Muscle of back (tissue), 13 donors: Measurements from ENCODE around the gene SLC25A5. TPM values are rescaled to one million over a fixed set of nuclear protein-coding genes. Genes with fewer than 3 reads are reported as not detected.
"Not testable (repeated sequence)": the region's sequence is repeated elsewhere in the genome, so short reads cannot be mapped to it uniquely, and the experiment has no call there.

Experiments used
- DNase-seq, 3 donors: peaks; one replicate each; pipeline versions ENCODE4 v3.0.0 to v3.0.0-alpha.2; 2013
- long read RNA-seq, 9 donors: transcript quantifications; one replicate each; lab custom pipeline, GENCODE V29; 2026
- polyA plus RNA-seq, 10 donors: library from polyadenylated mRNA; unstranded; fragments of 120-200 nt; gene quantifications; one replicate each; pipeline ENCODE4 v1.2.1, GENCODE V29; 2013; ENCODE audit not compliant: insufficient read length in 10 of 10

SLC25A5 gene
- 100 to 1,000 TPM; 138 to 180 (median 165) TPM for polyA plus RNA-seq
- long read RNA-seq, donor 1, transcript SLC25A5-201 (4 exons, 1,274 nt): major isoform, 96 of 226 reads
- long read RNA-seq, donor 1, transcript SLC25A5-203 (2 exons, 433 nt): minor isoform, 56 of 226 reads
- long read RNA-seq, donor 1, partial matches to known transcripts: 74 of 226 reads
- long read RNA-seq, donor 1, other reads (novel, unspliced or antisense): 0 of 226 reads
- long read RNA-seq, donor 2, transcript SLC25A5-203 (2 exons, 433 nt): minor isoform, 37 of 142 reads
- long read RNA-seq, donor 2, transcript SLC25A5-201 (4 exons, 1,274 nt): major isoform, 66 of 142 reads
- long read RNA-seq, donor 2, partial matches to known transcripts: 39 of 142 reads
- long read RNA-seq, donor 2, other reads (novel, unspliced or antisense): 0 of 142 reads
- long read RNA-seq, donor 3: 0 reads
- long read RNA-seq, donor 4, transcript SLC25A5-201 (4 exons, 1,274 nt): major isoform, 62 of 140 reads
- long read RNA-seq, donor 4, transcript SLC25A5-203 (2 exons, 433 nt): minor isoform, 42 of 140 reads
- long read RNA-seq, donor 4, partial matches to known transcripts: 36 of 140 reads
- long read RNA-seq, donor 4, other reads (novel, unspliced or antisense): 0 of 140 reads
- long read RNA-seq, donor 5, transcript SLC25A5-203 (2 exons, 433 nt): minor isoform, 34 of 238 reads
- long read RNA-seq, donor 5, transcript SLC25A5-201 (4 exons, 1,274 nt): major isoform, 115 of 238 reads
- long read RNA-seq, donor 5, partial matches to known transcripts: 89 of 238 reads
- long read RNA-seq, donor 5, other reads (novel, unspliced or antisense): 0 of 238 reads
- long read RNA-seq, donor 6, transcript SLC25A5-201 (4 exons, 1,274 nt): major isoform, 108 of 212 reads
- long read RNA-seq, donor 6, transcript SLC25A5-203 (2 exons, 433 nt): minor isoform, 72 of 212 reads
- long read RNA-seq, donor 6, partial matches to known transcripts: 31 of 212 reads
- long read RNA-seq, donor 6, other reads (novel, unspliced or antisense): 0 of 212 reads
- long read RNA-seq, donor 7, transcript SLC25A5-203 (2 exons, 433 nt): minor isoform, 25 of 192 reads
- long read RNA-seq, donor 7, transcript SLC25A5-201 (4 exons, 1,274 nt): major isoform, 83 of 192 reads
- long read RNA-seq, donor 7, partial matches to known transcripts: 84 of 192 reads
- long read RNA-seq, donor 7, other reads (novel, unspliced or antisense): 0 of 192 reads
- long read RNA-seq, donor 8, transcript SLC25A5-201 (4 exons, 1,274 nt): major isoform, 64 of 174 reads
- long read RNA-seq, donor 8, transcript SLC25A5-203 (2 exons, 433 nt): minor isoform, 43 of 174 reads
- long read RNA-seq, donor 8, partial matches to known transcripts: 67 of 174 reads
- long read RNA-seq, donor 8, other reads (novel, unspliced or antisense): 0 of 174 reads
- long read RNA-seq, donor 9, transcript SLC25A5-201 (4 exons, 1,274 nt): major isoform, 14 of 18 reads
- long read RNA-seq, donor 9, partial matches to known transcripts: 0 of 18 reads
- long read RNA-seq, donor 9, other reads (novel, unspliced or antisense): 0 of 18 reads

DNA sequence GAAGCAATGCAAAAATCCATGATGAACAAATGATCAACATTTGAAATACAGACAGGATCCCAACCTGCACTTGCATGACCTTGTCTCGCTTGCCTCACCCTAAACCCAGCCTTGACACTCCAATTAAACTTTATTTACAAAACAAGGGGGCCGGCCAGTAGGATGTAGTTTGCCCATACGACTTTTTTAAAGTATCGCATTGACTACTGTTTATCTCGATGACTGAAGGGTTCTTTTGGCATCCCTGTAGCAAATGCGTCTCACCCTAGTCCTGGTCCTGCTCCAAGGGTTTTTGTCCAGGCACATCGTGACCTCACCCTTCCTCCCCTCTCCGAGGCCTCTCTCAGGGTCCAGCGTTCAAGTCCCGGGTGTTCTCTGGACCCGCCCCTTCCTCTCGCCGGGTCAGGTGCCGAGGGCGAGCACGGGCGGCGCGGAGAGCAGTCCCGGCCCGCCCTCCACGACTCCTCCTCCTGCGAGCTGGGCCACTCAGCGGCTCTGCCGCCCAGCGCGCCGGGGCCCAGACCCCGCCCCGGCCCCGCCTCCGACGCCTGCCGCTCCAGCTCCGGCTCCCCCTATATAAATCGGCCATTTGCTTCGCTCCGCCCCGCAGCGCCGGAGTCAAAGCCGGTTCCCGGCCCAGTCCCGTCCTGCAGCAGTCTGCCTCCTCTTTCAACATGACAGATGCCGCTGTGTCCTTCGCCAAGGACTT is at the start of gene SLC25A5:
Gene SLC25A5 (plus strand): TSS at position 603 of the 709 bp plus-strand sequence. CDS start 72 bp downstream, at position 675.
- peak; percentile 71 to 92 (median 84) for DNase-seq

DNA sequence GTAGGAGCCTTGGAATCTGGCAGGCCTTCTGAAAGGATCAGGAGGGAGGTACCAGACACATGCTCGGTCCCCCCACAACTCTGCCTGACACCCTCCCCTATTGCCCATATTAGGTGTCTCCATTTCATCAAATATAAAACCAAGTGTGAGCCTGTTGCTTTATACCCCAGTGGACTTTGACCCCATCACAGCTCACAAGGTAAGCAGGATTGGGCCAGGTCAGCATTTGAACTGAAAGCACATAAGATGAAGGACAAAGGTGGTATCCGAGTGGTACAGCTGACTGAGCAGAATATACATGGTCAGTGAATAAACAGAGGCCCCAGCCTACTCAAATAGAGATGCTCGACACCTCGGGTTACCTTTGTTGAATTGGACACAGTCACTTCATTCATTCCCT is 49.1 kb upstream of the SLC25A5 start:
- DNase-seq: no peak

DNA sequence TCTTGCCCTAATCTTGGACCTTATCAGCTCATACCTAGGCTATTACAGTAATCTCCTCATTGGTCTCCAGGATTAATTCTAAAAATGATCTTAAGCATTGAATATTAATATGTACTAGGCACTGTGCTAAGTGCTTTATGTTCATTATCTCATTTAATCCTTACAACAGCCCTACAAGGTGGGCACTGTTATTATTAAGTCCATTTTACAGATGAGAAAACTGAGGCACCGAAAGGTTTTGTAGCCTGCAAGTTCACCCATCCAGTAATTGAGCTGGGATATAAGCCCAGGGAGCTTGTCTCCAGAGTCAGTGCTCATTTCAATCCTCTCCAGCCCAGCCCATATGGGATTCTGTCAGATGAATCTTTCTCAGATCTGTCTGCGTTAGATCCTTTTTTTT is 48.3 kb upstream of the SLC25A5 start:
- DNase-seq: no peak

DNA sequence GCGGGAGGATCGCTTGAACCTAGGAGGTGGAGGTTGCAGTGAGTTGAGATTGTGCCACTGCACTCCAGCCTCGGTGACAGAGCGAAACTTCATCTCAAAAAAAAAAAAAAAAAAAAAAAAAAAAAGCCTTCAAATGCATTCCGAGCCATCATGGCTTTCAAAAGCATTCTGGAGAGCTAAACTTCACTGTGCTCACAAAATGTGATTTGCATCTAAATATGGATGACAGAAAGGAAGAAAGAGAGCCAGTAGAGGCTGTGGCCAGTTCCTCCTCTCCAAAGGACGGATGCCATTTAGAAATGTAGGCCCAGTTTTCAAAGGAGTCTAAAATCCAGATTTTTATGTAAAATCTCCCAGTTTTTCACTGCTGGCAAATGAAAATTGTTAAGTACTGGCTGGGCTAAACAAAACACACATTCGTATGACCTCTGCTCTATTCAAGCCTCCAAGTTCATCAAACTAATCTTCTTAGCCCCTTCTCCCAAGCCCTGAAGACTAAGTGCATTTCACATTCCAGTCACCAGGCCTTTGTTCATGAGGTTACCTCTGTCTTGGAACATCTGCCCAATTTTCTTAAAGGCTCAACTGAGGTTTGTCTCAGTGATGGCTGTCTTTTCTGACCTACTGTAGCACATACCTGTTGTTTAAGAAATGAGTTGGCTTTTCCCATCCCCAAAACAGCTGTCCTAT is 47.1 kb upstream of the SLC25A5 start:
- DNase-seq: no peak

DNA sequence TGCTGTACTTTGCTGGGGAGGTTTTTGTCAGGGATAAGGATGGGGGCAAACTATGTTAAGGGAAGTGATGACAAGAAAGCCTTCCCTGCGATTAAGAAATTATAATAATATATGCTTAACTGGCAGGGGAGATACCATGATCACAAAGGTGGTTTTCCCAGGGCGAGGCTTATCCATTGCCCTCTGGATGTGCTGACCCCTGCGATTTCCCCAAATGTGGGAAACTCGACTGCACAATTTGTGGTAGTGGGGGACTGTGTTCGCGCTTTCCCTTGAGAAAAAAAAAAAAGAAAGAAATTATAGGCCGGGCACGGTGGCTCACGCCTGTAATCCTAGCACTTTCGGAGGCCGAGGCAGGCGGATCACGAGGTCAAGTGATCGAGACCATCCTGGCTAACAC is 44.6 kb upstream of the SLC25A5 start:
- DNase-seq: peak in 2 of 3 donors; percentile 7 to 19

DNA sequence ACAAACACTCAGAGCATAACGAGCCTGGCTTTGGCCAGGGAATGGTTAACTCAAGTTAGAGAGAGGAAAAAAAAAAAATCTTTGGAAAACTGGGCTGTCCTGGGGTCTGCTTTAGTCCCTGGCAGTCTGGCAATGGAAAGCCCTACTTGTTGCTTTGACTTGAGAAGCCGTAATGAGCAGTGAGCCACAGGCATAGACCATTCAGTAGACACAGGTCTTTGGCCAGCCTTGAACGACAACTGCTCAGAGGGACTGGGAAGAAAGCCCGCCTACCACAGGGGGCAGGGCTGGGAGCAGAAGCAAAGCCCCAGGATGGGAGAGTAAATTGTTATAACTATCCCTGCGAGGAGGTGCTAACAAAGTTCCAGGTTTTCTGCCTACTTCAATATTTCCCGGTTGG is 43.2 kb upstream of the SLC25A5 start:
- DNase-seq: no peak

DNA sequence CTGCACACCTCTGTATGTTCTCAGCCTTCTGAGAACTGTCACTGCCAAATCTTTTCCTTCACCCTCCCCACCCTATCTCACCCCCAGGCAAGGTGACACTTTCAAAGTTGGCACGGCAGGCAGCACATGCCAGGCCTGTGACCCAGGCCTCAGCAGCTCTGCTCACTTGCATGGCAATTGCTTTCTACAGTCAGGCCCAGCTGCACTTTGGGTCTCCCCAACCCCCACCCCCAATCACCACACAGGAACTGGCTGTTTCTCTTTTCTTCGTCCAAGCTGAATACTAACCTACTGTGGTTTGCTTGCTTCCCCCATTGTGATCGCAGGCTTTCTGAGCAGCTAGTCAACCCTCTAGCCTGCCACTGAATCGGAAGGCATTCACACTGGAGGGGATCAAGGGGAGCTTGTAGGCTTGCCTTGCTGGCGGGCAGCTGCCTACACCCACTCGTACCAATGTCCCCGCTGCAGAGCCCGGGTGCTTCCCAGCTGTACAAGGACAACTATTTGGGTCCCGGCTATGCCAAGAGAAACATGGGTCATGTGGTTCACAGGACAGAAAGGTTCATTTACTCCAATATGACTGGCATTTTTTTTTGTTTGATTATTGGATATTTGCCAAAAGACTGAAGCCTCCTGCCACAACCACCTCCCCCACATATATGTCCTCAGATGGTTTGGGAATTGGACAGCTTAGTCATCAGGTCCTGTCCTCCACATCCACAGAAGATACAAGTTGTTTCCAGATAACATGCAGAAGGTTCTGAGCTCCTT is 41.0 kb upstream of the SLC25A5 start:
- peak in 2 of 3 donors; percentile 3 to 8 for DNase-seq

DNA sequence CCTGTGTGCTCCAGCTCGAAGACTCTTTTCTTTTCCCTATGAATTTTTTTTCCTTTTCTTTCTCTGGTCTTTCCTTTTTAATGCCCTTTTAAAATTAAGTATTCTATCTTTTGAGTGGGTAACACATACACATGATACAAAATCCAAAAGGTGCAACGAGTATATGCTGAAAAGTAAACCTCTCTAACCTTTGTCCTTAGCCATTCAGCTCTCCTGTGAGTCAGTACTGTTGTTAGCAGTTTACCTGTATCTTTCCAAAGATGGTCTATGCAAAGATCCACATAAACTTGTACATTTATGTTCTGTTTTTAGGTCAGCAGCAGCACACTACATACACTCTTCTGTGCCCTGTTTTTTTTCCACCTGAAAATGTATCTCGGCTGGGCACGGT is 40.5 kb upstream of the SLC25A5 start:
- DNase-seq: no peak

DNA sequence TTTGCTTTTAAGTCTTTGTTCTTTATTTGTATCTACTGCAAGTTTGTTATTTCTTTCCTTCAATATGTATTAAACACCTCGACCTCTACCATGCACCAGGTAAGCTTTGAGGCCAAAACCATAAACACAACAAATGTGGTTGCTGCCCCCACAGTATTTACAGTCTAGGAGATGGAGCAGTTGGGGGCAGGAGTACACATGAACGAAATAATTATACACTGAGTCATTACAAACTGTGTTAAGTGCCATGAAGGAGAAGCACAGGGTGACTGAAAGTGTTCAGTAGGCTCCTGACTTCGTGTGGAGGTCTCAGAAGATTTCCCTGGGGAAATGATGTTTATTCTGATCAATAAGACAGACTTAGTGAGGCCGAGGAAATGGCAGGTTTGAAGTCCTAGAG is 38.8 kb upstream of the SLC25A5 start:
- no peak for DNase-seq

DNA sequence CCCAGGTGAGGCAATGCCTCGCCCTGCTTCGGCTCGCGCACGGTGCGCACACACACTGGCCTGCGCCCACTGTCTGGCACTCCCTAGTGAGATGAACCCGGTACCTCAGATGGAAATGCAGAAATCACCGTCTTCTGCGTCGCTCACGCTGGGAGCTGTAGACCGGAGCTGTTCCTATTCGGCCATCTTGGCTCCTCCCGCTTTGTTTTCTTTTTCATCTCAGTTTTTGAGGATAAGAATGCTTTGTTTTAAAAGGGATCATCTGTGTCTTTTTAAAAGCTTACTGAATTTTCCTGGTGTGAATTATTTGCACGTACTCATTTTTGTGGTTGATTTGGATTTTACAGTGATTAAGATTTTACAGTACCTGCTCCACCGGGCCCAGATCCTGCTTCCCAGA is 26.9 kb upstream of the SLC25A5 start:
- not testable (repeated sequence) for DNase-seq

DNA sequence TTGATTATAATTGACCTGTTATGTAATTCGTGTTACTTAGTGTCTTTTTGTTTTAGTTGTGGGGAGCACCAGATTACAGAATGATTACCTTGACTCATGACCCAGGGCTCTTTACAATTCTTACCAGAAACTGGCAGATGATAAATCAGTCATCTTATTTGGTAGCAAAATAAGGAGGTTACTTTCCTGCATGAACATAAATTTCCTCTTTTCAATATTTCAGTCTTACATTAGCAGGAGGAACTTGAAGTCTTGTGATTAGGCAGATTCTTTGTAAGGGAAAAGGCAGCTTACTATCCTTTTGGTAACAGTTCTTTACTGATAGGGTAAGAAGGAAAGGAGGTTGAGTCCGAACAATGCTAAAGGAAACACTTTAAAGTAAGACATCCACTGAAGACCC is 26.0 kb upstream of the SLC25A5 start:
- DNase-seq: no peak

DNA sequence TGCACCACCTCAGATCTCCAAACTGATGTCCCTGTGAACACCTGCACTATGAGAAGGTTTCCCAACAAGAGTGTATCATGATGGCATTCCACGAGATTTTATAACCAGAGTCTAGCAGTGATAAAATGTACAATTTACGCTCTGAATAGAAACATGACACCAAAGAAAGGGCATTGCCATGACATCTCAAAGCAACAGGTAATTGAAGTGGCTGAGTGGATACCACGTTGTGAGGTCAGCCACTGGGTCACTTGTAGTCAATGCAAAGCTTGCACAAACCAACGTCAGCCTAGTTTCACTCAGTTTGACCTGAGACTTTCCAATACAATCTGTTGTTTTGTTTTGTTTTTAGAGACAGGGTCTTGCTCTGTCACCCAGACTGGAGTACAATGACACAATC is 15.0 kb upstream of the SLC25A5 start:
- no peak for DNase-seq

DNA sequence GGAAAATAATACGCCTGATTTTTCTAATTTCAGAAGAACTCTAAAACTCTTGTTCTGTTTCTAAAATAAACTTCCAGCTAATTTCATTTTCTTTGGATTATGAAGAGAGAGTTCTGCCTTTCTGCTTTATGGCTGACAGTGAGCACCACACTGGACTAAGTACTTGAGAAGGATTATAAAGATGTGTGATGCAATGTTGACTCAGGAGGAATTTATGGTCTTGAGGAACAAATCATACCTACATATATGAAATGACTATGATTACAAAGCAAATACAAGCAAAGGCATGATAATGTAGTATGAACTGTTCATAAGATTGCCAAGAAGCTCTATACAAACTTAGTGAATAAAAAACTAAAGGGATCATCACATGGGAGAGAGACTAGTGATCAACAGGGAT is 13.0 kb upstream of the SLC25A5 start:
- DNase-seq: no peak

DNA sequence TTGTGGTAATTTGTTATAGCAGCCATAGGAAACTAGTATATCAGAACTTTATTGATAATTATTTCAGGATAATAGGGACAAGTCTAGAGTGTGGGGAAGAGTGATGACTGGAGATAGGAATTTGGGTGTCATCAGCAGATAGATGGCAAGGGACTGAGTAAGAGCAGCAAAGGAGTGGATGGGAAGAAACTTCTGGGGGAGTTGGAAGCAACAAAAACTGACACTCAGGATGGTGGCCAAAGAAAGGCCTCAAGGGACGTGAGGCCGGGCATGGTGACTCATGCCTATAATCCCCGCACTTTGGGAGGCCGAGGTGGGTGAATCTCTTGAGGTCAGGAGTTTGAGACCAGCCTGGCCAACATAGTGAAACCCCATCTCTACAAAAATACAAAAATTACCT is 9.1 kb upstream of the SLC25A5 start:
- DNase-seq: no peak

DNA sequence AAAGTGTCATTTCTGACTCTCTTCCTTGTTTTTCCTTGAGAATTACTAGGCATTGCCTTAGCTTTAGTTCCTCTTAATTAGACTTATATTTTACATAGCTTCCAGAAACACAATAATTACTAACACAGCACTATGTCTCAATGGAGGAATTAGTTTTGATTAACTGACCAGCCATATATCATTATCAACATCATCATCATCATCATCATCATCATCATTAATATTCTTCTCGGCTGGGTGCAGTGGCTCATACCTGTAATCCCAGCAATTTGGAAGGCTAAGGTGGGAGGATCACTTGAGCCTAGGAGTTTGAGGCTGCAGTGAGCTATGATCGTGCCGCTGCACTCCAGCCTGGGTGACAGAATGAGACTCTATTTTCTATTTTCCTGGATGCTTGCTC is 2.7 kb upstream of the SLC25A5 start:
- no peak for DNase-seq

DNA sequence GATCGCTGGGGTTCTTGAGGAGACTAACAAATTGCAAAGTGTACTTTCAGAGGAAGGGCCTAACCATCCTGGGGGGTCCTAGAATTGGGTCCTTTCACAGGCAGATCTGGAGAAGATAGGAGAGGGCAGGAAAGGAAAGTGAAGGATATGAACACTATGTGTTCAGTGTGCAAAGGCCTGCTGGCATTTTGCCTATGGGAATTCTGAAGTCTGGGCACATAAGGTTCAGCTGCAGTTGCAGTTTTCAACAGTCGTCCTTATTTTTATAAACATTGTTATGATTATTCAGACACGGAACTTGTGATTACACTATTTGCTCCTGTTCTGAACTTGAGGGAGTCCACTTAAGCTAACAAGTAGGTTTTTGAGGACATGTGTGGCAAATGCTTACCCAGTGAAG is 1.3 kb upstream of the SLC25A5 start:
- no peak for DNase-seq

DNA sequence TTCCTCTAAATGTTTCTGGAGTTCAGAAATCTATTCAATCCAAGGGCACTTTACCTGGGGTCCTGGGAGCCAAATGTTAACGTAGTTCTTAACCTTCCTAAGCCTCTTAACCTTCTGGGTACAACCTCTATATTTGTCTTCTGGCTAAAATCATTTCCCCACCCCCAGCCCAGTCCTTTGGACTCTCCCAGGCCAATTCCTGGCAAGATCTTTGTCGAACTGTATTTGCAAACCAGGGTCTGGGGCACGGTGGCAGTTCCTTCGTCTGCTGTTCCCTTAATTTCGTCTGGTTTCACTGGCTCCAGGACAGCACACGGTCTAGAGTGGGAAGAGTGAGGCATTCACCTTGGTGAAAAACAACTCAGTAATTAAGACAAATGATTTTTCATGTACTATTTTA is 811 bp upstream of the SLC25A5 start:
- no peak for DNase-seq

DNA sequence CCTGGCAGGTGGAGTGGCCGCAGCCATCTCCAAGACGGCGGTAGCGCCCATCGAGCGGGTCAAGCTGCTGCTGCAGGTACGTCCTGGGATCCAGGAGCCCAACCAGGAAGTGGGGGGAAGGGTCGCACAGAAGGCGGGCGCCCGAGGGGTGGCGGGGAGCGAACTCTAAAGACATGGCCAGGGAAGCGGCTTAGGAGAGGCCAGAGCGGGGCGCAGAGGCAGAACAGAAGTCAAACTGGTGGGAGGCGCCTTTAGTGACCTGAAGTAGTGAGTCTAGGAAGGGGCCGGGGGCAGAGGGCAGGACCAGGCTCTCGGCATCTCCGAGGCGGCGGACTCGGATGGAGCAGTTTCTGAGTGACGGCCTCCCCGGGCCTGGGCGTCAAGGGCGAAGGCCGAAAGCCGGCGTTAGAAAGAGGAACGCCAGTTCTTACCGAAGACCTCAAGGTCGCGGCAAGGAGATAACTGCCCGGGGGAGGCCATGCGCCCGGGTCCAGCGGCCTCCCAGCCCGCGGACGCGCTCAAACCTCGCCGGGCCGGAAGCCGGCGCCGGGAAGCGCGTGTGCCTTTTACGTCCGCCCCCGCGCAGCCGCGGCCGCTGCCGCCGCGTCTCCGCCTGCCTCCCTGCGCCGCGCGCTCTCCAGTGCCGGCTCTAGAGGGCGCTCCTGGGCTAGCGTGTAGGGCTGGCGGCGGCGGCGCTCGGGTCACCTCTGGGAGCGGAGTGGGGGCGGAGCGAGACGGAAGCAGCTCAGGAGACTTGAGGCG is 488 bp downstream of the SLC25A5 start:
- DNase-seq: peak; percentile 74 to 92 (median 87)

DNA sequence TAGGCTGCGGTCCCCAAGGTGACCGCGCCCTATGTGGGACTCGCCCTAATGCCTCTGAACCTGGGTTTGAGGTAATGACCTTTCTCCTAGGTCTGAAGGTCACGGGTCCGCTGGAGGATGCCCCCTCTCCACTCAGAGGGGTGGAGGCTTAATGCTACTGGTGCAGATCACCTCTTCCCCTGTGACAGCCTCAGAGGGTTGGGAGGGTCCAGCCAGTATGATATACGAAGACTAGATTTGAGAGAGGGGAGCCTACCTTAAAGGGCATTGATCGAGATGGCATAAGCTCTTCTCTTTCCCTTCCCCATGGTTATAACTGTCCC is 1.0 kb downstream of the SLC25A5 start:
- DNase-seq: no peak
